Measurements from ENCODE around the gene DNAH17. TPM values are rescaled to one million over a fixed set of nuclear protein-coding genes. Genes with fewer than 3 reads are reported as not detected.

DNAH17 gene
- total and polyA plus RNA-seq, 2 of the 13 experiments (the other 11 are each of a cell fraction or from before 2014, with no cell fraction given): 0.86 to 1.6 TPM

DNA sequence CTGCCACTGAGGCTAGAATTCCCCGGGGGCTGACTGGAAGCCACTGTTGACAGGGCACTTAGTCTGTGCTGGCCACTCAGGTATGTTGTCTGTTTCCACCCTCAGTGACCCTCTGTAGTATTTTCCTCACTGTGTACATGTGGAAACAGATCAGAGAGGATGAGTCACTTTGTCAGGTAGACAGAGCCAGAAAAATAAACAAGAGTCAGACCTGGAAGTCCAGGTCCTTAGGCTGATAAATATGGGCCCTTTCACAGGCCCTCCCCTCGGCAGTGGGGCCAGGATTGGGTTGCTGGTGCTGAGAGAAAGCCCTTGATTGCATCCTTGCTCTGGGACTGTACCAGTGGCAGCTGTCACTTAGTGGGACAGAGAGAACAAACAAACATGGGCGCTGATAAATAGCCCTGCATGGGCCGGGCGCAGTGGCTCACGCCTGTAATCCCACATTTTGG lies 177.5 kb downstream of the DNAH17 start (continued):
- TF ChIP-seq, protein P1, sequence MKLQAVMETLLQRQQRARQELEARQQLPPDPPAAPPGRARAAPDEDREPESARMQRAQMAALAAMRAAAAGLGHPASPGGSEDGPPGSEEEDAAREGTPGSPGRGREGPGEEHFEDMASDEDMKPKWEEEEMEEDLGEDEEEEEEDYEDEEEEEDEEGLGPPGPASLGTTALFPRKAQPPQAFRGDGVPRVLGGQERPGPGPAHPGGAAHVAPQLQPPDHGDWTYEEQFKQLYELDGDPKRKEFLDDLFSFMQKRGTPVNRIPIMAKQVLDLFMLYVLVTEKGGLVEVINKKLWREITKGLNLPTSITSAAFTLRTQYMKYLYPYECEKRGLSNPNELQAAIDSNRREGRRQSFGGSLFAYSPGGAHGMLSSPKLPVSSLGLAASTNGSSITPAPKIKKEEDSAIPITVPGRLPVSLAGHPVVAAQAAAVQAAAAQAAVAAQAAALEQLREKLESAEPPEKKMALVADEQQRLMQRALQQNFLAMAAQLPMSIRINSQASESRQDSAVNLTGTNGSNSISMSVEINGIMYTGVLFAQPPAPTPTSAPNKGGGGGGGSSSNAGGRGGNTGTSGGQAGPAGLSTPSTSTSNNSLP (IDR thresholded peaks at IDR 0.05; ENCODE audit: low read depth, low read length): peak; percentile 65; the same call in 1 of the 2 replicates
- TF ChIP-seq NKX3-1 (CRISPR knock-in tag; IDR thresholded peaks at IDR 0.05) (no peak), JUN (CRISPR knock-in tag; IDR thresholded peaks at IDR 0.05) (peak; percentile 88), HMG20A (CRISPR knock-in tag; IDR thresholded peaks at IDR 0.05; ENCODE audit: borderline replicate concordance) (peak; percentile 87; the same call in 1 of the 2 replicates), MEF2D (CRISPR knock-in tag; IDR thresholded peaks at IDR 0.05) (peak; percentile 41; the same call in 1 of the 2 replicates), PRPF4 (IDR thresholded peaks at IDR 0.05; ENCODE audit: low read depth, low read length, poor library complexity, severe bottlenecking) (no peak), TAF1 (CRISPR knock-in tag; IDR thresholded peaks at IDR 0.05) (no peak), DPF2 (CRISPR knock-in tag; IDR thresholded peaks at IDR 0.05; ENCODE audit: borderline replicate concordance, low read depth) (peak; percentile 66; the same call in 1 of the 2 replicates), ZNF274 (CRISPR knock-in tag; IDR thresholded peaks at IDR 0.05) (peak; percentile 62; the same call in 1 of the 2 replicates), KDM5B (CRISPR knock-in tag; IDR thresholded peaks at IDR 0.05; ENCODE audit: borderline replicate concordance) (peak; percentile 26; the same call in 1 of the 2 replicates), KAT7 (CRISPR knock-in tag; IDR thresholded peaks at IDR 0.05; ENCODE audit: borderline replicate concordance) (no peak), ZNF546 (CRISPR knock-in tag; conservative IDR thresholded peaks at IDR 0.05) (no peak), JUNB (CRISPR knock-in tag; IDR thresholded peaks at IDR 0.05; ENCODE audit: borderline replicate concordance) (peak; percentile 90), SALL1 (CRISPR knock-in tag; IDR thresholded peaks at IDR 0.05) (peak; percentile 46)
- TF ChIP-seq, protein P2, sequence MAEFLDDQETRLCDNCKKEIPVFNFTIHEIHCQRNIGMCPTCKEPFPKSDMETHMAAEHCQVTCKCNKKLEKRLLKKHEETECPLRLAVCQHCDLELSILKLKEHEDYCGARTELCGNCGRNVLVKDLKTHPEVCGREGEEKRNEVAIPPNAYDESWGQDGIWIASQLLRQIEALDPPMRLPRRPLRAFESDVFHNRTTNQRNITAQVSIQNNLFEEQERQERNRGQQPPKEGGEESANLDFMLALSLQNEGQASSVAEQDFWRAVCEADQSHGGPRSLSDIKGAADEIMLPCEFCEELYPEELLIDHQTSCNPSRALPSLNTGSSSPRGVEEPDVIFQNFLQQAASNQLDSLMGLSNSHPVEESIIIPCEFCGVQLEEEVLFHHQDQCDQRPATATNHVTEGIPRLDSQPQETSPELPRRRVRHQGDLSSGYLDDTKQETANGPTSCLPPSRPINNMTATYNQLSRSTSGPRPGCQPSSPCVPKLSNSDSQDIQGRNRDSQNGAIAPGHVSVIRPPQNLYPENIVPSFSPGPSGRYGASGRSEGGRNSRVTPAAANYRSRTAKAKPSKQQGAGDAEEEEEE (CRISPR knock-in tag; IDR thresholded peaks at IDR 0.05; ENCODE audit: borderline replicate concordance): no peak
- TF ChIP-seq, protein P3, sequence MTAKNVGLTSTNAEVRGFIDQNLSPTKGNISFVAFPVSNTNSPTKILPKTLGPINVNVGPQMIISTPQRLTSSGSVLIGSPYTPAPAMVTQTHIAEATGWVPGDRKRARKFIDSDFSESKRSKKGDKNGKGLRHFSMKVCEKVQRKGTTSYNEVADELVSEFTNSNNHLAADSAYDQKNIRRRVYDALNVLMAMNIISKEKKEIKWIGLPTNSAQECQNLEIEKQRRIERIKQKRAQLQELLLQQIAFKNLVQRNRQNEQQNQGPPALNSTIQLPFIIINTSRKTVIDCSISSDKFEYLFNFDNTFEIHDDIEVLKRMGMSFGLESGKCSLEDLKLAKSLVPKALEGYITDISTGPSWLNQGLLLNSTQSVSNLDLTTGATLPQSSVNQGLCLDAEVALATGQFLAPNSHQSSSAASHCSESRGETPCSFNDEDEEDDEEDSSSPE (CRISPR knock-in tag; IDR thresholded peaks at IDR 0.05): no peak
- TF ChIP-seq, protein P4, sequence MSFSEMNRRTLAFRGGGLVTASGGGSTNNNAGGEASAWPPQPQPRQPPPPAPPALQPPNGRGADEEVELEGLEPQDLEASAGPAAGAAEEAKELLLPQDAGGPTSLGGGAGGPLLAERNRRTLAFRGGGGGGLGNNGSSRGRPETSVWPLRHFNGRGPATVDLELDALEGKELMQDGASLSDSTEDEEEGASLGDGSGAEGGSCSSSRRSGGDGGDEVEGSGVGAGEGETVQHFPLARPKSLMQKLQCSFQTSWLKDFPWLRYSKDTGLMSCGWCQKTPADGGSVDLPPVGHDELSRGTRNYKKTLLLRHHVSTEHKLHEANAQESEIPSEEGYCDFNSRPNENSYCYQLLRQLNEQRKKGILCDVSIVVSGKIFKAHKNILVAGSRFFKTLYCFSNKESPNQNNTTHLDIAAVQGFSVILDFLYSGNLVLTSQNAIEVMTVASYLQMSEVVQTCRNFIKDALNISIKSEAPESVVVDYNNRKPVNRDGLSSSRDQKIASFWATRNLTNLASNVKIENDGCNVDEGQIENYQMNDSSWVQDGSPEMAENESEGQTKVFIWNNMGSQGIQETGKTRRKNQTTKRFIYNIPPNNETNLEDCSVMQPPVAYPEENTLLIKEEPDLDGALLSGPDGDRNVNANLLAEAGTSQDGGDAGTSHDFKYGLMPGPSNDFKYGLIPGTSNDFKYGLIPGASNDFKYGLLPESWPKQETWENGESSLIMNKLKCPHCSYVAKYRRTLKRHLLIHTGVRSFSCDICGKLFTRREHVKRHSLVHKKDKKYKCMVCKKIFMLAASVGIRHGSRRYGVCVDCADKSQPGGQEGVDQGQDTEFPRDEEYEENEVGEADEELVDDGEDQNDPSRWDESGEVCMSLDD (CRISPR knock-in tag; IDR thresholded peaks at IDR 0.05; ENCODE audit: borderline replicate concordance): no peak
- TF ChIP-seq, protein P5, sequence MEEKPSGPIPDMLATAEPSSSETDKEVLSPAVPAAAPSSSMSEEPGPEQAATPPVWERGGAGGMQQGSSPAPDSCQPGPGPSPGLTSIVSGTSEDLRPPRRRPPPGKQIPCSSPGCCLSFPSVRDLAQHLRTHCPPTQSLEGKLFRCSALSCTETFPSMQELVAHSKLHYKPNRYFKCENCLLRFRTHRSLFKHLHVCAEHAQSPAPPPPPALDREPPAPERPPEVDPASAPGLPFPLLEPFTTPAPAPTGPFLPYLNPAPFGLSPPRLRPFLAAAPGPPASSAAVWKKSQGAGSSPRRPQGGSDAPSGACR (CRISPR knock-in tag; IDR thresholded peaks at IDR 0.05): no peak
- TF ChIP-seq, protein P6, sequence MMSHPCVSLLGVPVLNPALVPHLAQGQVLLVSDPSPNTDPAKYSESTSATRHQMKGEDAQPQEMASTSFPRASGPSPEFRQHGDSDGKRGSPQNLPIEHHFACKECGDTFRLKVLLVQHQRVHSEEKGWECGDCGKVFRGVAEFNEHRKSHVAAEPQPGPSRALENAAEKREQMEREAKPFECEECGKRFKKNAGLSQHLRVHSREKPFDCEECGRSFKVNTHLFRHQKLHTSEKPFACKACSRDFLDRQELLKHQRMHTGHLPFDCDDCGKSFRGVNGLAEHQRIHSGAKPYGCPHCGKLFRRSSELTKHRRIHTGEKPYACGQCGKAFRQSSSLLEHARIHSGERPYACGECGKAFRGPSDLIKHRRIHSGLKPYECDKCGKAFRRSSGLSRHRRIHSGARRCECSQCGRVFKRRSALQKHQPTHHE (CRISPR knock-in tag; IDR thresholded peaks at IDR 0.05; ENCODE audit: borderline replicate concordance): no peak

Data from HepG2 (cell line).